NCI-H446 treated with DMSO at 0.1 percent for 48 hours (cell line): ENCODE data around the gene CEND1.

Experiments used
- DNase-seq: peaks from one replicate; lab custom pipeline; 2025; lab: John Stamatoyannopoulos, UW

The CEND1 gene

DNA sequence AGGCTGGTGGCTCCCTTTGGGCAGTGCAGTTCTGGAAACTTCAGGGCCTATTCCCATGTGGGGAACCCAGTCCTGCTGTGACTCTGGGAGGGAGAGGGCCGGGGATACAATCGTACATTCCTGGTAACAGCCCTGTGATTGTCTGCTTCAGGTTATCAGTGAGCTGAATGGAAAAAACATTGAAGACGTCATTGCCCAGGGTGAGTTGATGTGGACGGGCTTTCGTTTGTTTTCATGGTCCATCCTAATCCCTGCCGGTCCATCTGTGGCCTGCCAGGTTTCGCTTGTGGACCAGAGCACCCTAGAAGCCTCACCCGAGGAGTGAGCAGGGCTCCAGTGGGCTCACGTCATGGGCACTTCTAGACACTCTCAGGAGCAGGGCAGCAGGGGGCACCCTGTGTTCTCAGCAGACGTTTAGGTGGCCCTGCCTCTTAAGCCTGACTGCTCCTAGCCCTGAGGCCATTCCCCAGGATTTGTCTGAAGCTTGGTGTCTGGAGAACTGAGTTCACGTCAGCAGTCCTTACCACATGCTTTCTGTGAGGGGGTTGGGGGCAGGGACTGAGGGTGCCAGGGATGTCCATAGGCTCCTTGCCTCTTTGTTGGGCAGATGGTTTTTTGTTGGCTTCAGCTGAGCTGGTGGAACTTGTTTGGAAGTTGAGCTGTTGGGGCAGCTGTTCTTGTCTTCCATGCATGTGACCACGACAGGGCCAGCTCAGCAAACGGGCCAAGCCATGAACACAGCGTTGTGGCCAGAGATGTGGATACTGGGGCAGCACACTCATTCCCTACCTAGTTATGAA is 21.8 kb upstream of the CEND1 start:
- DNase-seq = no peak

DNA sequence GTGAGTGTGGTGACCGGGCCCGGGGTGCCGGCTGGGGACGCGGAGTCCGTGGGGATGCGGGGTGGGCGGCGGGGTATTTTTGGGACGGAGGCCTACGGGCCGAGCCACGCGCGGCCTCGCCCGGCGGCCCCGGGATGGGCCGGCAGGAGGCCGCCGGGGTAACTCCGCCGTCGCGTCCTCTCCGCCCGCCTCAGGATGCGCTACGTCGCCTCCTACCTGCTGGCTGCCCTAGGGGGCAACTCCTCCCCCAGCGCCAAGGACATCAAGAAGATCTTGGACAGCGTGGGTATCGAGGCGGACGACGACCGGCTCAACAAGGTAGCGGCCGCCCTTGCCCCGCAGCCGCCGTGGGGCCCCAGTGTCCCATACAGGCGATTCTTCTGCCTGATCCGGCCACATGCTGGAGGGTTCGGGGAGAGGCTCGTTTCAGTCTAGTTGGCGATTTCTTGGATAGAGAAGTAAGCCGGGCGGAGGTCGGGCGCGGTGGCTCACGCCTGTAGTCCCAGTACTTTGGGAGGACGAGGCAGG is 20.2 kb upstream of the CEND1 start:
- no peak for DNase-seq

DNA sequence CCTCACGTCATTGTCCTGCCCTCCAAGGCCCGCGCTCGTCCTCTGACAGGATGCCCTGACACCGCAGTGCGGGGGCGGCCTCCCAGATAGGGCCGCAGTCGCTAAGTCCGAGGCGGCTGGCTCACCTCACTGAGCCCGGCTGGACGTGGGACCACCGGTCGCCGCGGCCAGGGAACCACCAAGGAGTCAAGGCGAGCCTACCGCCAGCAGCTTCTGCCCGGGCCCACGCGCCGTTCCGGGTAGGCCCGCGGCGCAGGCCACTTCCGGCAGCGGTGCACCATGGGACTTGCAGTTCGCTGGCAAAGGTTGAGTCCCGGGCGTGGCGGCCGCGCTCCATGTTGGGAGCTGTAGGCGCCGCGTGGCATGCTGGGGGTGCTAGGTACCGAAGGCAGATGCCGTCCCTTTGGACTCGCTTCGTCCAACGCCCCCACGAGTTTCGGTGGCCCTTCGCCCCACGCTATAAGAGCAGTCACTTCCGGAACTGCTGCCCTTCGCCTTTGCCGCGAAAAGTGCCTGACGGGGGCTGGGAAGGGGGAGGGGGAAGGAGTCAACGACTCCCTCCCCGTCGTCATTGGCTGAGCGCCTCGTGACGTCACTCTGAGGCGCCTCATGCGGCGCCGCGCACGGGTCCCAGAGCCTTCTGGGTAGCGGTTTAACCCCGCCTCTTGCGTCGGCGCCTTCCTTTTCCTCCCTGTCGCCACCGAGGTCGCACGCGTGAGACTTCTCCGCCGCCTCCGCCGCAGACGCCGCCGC is 19.6 kb upstream of the CEND1 start, which contains the start of gene RPLP2:
TSS of gene RPLP2 (plus strand) at position 681 of the 753 bp plus-strand sequence. CDS start 268 bp downstream, outside the sequence.
- DNase-seq = peak; percentile 94

DNA sequence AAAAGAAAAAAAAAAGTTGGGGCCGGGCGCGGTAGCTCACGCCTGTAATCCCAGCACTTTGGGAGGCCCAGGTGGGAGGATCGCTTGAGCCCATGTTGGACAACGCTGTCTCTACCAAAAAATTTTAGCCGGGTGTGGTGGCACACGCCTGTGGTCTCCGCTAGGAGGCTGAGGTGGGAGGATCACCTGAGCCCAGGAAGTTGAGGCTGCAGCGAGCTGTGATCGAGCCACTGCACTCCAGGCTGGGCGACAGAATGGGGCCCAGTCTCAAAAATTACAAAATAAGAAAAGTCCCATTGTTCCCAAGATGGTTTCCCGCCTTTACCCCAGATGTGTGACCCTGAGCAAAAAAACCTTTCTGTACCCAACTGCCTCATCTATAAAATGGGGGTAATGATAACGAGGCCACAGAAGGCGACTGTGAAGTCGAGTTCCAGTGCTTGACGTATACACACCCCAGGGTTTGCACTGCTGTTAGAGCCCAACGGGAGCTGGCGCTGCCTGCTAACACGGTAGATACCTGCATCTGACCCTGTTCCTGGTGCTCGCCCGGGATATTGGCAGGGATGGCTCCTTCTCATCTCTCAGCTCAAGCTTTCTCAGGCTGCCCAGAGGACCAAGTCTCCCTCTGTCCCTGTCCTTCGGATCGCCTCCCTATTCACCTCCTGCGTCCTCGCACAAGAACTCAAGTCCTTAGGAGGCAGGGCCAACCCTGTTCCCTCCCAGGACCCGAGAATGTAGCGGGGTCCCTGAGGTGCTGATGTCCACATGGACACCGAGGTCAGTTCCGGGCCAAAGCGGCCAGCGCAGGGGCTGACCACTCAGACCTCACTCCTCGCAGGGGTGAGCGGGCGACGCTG is 18.8 kb upstream of the CEND1 start:
- no peak for DNase-seq

DNA sequence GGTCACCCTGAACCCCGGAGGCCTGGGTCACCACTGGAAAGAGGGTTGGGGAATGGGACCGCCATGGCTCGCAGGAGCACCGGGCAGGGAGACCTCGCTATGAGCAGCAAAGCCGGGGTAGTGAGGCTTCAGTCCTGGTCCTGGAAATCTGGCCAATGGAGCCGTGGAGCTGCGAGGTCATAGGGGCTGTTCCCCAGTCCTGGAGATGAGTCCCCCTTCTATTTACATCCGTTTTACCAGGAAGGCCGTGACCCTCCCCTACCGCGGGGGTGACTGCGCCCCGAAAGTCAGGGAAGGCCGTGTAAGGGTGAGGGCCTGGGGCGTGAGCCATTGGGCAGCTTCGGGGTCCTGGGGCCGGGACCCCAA is 14.7 kb upstream of the CEND1 start:
- DNase-seq = no peak

DNA sequence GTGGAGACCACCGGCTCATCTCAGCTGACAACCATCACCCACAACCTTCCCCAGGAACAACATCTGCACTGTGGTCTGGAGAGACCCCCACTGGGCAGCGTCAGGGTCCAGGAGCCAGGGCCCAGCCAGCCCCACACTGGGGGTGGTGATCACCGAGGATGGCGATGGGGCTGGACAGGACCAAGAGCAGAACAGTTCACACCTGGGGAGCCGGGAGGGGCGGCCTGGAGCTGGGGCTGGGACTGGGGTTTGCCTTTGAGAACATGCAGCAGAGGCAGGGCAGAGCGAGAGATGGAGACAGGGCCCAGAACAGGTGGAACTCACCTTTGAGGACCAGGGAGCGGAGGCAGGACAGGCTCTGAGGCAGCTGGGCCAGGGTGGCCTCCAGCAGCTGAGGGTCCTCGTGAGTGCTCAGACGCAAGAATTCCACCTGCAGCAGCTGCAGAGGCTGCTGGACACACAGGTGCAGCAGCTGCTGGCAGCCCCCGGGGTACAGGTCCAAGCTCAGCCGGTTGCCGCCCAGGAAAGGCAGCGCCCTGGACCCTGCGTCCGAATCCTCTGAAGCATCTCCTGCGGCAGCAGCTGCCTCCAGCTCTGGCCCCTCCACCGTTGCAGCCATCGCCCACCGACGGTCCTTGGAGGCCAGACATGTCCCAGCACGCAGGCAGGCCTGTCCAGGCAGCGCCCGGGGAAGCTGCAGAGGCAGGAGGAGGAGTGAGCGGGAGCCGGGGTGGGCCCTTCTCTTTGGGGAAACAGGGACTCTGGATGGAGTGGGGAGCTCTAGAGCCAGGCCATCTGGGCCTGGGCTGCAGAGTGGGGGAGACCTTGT is 14.1 kb upstream of the CEND1 start:
- no peak for DNase-seq

DNA sequence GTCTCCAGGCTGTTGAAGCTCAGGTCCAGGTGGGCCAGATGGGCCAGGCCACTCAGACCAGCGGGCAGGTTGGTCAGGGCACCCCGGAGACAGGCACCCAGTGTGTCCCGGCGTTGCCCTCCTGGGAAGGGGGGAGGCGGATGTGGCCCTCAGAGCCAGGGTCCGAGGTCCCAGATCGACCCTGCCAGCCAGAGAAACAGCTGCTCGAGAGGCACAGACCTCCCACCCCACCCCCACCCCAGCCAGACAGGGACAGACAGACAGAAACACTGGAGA is 13.5 kb upstream of the CEND1 start:
- no peak for DNase-seq

DNA sequence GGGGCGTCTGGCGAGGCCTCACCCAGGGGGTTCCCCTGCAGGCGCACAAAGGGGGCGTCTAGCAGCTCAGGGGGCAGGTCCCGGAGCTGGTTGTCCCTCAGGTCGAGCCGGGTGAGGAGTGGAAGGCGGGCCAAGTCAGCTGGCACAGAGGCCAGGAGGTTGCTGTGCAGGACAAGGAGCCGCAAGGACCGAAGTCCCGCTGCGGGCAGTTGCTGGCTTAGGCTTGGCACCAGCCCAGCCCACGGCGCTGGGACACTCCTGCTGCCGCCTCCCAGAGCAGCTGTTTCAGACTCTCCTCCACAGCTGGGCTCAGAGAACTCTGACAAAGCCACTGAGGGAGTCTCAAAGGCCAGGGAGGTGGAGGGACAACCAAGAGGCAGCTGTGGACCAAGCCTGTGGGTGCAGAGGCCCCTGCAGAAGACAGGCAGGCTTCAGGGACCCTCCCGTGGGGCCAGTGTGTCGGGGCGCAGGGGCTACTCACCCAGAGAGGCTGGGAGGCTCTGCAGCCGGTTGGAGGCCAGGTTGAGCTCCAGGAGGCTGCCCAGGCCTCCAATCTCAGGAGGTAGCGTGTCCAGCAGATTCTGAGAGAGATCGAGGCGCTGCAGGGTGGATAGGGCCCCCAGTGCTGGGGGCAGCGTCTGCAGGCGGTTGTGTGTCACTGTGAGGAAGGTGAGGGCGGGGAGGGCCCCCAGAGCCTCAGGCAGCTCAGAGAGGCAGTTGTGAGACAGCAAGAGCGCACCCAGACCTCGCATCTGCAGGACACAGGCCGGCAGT is 13.0 kb upstream of the CEND1 start:
- no peak for DNase-seq

DNA sequence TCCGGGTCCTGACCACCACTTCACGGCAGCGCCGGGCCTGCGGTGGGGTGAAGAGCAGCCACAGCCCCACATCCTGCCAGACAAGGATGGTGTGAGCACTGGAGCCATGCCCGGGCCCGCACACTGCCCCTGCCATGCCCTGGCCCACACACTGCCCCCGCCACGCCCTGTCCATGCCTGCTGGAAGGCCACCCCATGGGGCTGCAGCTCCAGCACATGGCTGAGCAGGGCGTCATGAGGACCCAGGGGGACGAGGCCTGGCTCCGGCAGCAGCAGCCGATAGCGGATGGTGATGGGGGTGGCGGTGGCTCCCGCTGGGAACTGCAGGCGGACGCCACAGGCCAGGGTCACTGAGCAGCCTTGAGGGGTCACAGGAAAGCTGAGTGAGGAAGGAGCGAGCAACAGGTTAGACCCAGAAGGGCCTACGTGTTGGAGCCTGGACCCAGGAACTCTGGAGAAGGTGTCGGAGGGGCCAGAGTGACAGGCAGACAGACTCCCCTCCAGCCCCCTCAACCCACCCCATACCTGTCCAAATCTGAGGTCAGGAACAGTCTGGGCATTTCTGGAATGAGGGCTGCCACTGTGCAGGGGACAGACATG is 12.2 kb upstream of the CEND1 start:
- DNase-seq = no peak

DNA sequence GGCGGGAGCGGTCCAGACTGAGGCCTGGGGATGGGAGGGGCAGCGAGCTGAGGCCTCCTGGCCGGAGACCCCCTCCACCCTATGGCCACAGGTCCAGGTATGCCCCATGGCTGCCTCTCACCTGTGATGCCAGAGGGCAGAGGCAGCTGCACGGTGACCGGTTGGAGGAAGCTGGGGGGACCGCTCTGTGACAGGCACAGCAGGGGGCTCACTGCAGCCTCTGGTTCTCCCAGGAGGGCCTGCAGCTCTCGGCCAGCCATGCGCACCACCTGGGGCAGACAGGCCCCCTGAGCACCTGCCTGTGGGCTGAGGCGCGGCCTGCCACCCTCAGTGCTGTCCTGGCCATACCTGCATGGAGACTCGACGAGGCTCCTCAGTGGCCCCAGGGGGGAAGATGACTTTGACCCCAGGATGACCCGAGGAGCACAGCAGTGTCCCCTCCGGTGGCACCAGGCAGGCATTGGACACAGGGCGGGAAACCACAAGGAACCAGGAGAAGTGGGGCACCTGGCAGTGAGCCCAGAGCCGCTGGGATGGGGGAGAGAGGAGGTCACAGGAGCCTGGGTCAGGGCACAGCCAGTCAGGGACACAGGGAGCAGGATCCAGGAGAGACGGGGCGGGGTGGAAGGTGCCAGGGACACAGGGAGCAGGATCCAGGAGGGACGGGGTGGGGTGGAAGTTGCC is 11.3 kb upstream of the CEND1 start:
- DNase-seq = no peak

DNA sequence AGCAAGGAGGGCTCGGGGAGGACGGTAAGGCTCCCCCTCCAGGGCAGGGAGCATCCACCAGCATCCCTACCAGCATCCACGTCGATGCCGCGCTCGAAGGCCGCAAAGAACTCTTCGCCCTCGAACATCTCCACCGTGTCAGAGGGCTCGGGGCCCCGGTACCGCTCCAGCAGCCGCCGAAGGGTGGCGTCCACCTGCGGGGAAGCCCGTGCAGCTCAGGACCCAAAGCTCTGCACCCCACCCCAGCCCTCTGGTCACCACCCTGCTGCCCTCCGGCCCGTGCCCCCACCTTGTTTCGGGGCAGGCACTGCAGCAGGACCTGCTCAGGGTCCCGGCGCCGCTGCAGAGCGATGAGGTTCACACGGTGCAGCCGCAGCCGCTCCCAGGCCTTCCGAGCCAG is 10.6 kb upstream of the CEND1 start:
- no peak for DNase-seq

DNA sequence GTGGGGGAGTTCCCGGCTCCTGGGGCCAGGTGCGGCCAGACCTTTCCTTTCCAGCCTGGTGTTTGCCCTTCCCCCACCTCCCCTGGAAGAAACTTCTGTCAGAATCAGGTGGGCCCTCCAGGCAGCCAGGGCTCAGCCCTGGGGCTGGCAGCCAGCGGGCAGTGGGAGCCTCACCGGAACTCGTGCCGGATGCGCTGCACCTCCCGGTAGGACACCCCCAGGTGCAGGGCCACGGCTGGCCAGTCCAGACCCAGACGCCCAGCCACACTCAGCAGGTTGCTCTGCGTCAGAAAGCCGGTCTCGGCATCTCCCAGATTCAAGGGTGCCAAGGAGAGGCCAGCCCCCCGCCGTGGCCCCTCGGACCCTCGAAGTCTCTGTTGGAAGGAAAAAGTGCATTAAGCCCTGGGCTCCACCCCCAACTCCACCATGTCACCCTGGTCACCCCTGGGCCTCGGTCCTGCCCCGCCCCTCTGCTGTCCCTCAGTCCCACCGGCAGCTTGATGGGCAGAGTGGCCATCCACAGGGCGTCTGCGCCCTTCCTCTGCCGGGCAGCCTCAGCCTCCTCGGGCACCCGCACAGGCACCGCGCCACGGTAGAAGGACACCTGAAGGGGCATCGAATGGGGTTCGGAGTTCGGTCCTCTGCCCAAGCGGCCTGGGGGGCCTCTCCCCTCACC is 9.9 kb upstream of the CEND1 start:
- no peak for DNase-seq

DNA sequence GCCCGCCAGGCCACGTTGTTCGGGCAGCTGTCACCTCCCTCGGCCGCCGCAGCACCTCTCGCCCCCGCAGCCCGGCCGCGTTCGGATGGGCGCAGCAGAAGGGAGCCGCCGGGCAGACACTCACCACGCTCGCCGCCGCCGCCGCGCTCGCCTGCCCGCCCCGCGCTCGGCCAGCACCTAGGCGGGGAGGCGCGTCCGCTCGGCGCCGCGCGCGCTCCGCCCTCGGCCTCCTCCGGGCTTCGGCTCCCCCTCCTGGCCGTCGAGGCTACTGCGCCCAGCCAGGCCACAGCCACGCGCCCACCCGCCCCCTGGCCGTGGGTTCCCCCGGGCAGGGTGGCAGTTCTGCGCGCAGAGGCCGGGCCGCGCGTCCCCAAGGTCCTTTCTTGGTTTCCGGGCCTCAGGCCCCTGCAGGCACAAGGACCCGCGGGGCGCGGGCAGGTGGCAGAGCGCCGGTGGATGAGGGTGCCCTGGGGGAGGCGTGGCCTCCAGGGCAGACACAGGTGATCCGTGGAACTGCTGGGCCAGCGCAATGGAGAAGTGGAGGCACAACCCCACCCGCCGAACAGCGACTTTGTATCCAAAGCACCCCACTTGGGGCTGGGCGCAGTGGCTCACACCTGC is 8.3 kb upstream of the CEND1 start, which contains the start of gene SLC25A22:
TSS of gene SLC25A22 (minus strand) at position 189 of the 621 bp plus-strand sequence. CDS start 3,275 bp downstream, outside the sequence.
- peak; percentile 51 for DNase-seq

DNA sequence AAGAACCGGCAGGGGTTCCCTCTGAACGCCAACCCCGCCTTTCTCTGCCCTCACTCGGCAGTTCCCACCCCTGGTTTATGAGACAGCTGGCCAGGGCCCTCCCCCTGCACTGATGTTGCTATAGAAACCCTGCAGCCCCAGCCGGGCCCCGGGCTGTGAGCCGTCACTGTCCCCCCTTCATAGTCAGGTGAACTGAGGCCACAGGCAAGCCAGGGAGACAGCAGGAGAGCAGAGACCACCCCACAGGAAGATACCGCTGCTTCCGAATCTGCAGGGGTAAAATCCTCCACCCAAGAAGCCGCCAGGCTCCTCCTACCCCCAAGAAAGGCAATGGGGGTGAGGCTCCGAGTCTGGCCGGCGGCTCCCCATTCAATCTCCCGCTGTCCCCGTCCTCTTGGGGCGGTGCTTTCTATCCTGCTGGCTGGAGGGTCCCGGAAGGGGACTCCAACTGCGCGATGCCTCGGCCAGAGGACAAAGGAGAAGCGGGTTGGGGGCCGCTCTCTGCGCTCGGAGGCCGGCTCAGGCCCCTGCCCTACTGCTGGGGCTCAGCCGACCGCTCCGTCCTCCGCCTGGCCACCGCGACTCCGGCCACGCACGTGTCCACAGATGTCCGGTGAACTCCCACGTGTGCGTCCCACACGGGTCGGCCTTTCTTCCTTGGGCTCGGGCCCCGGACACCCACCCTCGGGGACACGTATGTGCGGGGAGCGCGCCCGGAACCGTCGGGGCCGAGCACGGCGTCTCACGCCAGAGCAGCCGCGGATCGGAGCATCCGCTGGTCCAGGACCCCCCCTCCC is 7.6 kb upstream of the CEND1 start:
- peak; percentile 69 for DNase-seq

DNA sequence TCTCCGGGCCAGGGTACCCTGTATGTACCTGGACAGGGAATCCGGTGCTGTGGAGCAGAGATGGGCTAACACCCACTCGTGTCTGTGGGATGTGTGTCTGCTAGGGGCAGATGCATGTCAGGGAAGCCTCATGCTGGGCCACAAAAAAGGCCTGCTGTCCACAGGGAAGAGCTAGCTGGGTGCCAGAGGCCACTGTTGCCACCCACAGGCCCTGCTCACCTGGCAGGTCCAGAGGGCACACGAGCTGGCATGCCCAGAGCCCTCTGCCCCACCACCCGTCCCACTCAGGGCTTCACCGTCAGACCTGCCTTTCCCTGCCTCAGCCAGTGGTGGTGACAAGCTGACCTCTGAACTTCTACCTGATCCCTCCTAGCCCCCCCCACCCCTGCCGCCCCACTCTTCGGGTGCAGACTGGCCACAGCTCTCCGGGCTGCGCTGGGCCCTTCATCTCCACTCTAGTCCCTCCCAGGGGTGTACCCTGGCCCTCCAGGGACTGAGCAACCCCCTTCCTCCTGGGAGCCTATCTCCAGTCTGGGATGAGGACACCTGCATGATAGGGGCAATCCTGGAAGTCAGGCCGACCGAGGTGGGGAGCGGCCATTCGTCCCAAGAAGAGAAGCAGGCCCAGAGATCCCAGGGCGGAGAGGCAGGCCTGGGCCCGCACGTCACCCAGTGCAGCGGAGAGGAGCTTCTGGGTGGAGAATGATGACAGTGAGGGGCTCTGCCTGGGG is 6.8 kb upstream of the CEND1 start:
- DNase-seq = no peak

DNA sequence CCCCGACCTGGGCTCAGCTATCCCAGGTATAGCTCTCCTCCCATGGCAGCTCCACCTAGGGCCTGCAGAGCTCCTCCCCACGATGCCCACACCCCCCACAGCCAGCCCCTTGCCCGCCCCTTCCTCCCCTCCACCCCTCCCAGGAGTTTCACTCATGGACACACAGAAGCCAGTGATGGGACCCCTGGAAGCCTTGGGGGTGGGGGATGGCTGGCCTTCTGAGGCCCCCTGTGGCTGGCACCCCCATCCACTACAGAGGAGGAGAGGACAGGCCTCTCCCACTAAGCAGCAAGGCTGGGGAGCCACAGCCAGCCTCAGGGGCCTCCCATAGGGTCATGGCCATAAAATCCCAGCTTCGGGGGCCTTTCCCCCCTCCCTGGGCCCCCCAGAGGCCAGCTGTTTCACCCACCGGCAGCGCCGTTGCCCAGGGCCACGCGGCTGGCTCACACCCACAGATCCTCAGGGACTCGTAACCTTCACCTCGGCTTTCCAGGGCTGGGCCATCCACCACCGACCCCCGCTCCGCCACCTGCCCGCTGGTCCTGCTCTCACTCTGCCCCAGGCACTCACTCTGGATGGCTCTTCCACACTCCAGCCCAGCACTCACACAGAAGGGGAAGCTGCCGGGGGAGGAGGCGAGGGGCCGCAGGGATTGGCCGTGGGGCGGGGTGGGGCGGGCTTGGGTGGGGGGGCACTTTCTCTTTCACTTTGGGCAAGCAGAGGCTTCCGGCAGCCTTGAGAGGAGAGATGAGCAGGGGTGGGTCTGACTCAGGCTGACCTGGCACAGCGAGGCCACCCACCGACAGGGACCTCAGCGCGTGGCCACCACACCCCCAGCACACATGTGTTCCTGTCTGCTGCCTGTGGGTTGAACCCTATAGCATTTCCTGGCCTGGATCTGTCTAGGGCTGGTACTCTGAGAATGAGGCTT is 6.0 kb upstream of the CEND1 start:
- DNase-seq = no peak
